ENCODE results near the gene SPRN. TPM values are rescaled to one million over a fixed set of nuclear protein-coding genes. Genes with fewer than 3 reads are reported as not detected.
"Not testable (repeated sequence)": the region's sequence is repeated elsewhere in the genome, so short reads cannot be mapped to it uniquely, and the experiment has no call there.

SPRN gene
- total RNA-seq, 2 experiments from 2014 or later = not detected

DNA sequence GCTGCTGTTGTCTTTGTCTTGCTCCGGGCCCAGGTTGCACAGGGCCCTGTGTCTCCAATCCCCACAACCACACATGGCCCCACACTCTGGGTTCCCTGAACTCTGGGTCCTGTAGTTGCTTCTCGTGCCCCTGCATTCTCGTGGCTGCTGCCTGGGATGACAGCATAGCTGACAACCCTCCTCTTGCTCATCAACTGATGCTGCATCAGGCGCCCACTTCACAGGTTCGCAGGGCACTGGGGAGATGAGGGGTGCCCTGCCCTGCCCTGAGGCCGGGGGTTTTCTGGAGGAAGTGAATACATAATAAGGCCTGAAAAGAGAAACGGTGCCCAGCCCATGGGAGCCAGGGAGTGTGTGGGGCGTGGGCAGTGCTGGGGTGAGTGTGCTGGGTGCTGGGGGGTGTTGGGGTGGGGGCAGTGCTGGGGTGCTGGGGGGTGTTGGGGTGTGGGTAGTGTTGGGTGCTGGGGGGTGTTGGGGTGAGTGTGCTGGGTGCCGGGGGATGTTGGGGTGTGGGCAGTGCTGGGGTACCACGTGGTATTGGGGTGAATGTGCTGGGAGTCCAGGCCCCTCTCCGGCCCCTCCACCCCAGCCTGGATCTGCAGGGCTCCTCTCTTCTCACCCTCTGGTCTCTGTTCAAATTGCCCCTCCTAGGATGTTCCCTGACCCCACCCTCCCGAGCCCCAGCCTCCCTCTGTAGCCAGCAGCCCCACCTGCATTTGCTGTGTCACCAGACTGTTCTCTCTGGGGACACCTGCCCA lies 32.5 kb downstream of the SPRN start:
- Mint-ChIP-seq H3K4me1 (ENCODE audit: low read depth) (peaks cover 53% of the 10 kb centered on the region), H3K27me3 (no peaks in the 10 kb centered on the region), H3K4me3 (no peak overlapping the region), H3K36me3 (peaks cover 10% of the 10 kb centered on the region), H3K27ac (peak overlapping the region; percentile 96), H3K9me3 (no peaks in the 10 kb centered on the region)
- POLR2A ChIA-PET = no interaction called here
- CTCF ChIA-PET = interaction anchor here (1.0 to 3.3 kb wide), 3 partner anchors 62 to 84 kb away, joined by 4 to 17 read pairs (median 6); no protein-coding TSS in a partner anchor
- DNase-seq = peak; percentile 73
- intact Hi-C loops (cut with micrococcal nuclease) = loop anchor here (2.0 to 5.0 kb wide), 4 partner anchors 35 to 945 kb away; partner anchors contain the start of genes FUOM, TUBGCP2 and ZNF511

DNA sequence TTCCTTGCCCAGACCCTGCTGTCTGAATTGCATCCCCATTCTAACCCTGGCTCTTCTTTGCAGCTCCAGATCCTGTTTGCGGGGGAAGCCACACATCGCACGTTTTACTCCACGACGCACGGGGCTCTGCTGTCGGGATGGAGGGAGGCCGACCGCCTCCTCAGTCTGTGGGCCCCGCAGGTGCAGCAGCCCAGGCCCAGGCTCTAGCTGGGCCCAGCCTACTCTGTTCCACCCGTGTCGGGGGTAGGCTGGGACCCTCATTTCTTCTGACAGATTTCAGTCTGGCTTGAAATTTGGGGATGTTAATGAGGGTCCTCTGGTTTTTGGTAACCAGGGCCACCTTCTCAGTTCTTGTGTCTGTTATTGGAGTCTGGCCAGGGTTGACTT lies 33.2 kb downstream of the SPRN start:
- POLR2A ChIA-PET = interaction anchor here (0.8 to 2.8 kb wide), 2 partner anchors 13 to 18 kb away, joined by 3 to 10 read pairs; partner anchors contain the start of gene ECHS1
- CTCF ChIA-PET = interaction anchor here (0.8 to 3.3 kb wide), 3 partner anchors 13 to 84 kb away, joined by 3 to 17 read pairs (median 4); no protein-coding TSS in a partner anchor
- peak overlapping the region; percentile 96 for H3K27ac Mint-ChIP-seq
- intact Hi-C loops (cut with micrococcal nuclease) = loop anchor here (2.0 to 5.0 kb wide), 4 partner anchors 34 to 944 kb away; partner anchors contain the start of genes FUOM, TUBGCP2 and ZNF511
- H3K27me3 Mint-ChIP-seq = no peaks in the 10 kb centered on the region
- peaks cover 50% of the 10 kb centered on the region for H3K4me1 Mint-ChIP-seq (ENCODE audit: low read depth)
- peak overlapping the region; percentile 39 for H3K4me3 Mint-ChIP-seq
- H3K9me3 Mint-ChIP-seq = no peaks in the 10 kb centered on the region
- no peak for DNase-seq
- H3K36me3 Mint-ChIP-seq = peaks cover 7% of the 10 kb centered on the region

GRCh38 chr10:133390597-133391248 lies 33.7 kb downstream of the SPRN start:
- Mint-ChIP-seq H3K36me3 (peaks cover 9% of the 10 kb centered on the region), H3K9me3 (no peaks in the 10 kb centered on the region), H3K27me3 (no peaks in the 10 kb centered on the region), H3K27ac (peak overlapping the region; percentile 96), H3K4me1 (ENCODE audit: low read depth) (peaks cover 47% of the 10 kb centered on the region), H3K4me3 (peak overlapping the region; percentile 65)
- POLR2A ChIA-PET = interaction anchor here (0.8 to 2.8 kb wide), 3 partner anchors 12 to 131 kb away, joined by 3 to 10 read pairs (median 3); partner anchors contain the start of gene ECHS1
- intact Hi-C loops (cut with micrococcal nuclease) = loop anchor here (2.0 to 5.0 kb wide), 4 partner anchors 33 to 943 kb away; partner anchors contain the start of genes FUOM, TUBGCP2 and ZNF511
- peak; percentile 44 for DNase-seq
- CTCF ChIA-PET = interaction anchor here (0.8 to 3.3 kb wide), 5 partner anchors 13 to 129 kb away, joined by 3 to 17 read pairs (median 4); no protein-coding TSS in a partner anchor

- Mint-ChIP-seq H3K4me3 (peak overlapping the region; percentile 65), H3K27ac (peak overlapping the region; percentile 89), H3K36me3 (peaks cover 6% of the 10 kb centered on the region), H3K27me3 (no peaks in the 10 kb centered on the region), H3K4me1 (ENCODE audit: low read depth) (peaks cover 38% of the 10 kb centered on the region), H3K9me3 (no peaks in the 10 kb centered on the region)
- peak; percentile 74 for DNase-seq
- intact Hi-C loops (cut with micrococcal nuclease) = loop anchor here (1.0 to 2.0 kb wide), 3 partner anchors 10 to 114 kb away; partner anchors contain the start of gene PAOX
- POLR2A ChIA-PET = interaction anchor here (1.7 to 2.8 kb wide), 2 partner anchors 16 to 31 kb away, joined by 5 to 10 read pairs; partner anchors contain the start of genes ECHS1 and FUOM
- CTCF ChIA-PET = interaction anchor here (1.3 to 3.3 kb wide), 3 partner anchors 60 to 131 kb away, joined by 3 to 17 read pairs (median 5); no protein-coding TSS in a partner anchor
These were observed 35.2 kb downstream of the SPRN start for GRCh38 chr10:133388973-133389818.

DNA sequence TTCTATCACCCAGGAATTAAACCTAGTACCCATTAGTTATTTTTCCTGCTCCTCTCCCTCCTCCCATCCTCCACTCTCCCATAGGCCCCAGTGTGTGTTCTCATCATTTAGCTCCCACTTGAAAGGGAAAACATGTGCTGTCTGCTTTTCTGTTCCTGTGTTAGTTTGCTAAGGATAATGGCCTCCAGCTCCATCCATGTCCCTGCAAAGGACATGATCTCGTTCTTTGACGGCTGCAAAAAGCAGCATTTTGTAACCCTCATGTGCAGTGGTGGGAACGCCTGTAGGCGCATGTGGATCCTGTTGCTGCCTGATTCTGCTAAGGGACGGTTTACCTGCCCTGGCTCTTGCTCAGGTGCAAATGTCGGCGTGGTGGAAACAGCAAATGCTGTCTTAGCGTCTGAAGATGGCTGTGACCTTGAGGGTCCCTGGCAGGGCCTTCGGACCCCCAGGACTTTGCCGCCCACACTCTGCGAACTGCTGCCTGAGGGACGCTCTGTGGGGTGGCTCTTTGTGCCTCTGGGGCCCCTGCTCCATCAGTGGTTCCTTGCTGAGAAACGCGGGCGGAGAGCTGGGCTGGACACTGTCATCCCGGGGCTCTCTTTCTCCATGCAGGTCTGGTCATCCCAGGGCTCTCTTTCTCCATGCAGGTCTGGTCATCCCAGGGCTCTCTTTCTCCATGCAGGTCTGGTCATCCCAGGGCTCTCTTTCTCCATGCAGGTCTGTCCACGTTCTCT lies 36.0 kb downstream of the SPRN start:
- no peaks in the 10 kb centered on the region for H3K27me3 Mint-ChIP-seq
- peaks cover 36% of the 10 kb centered on the region for H3K4me1 Mint-ChIP-seq (ENCODE audit: low read depth)
- peak; percentile 7 for DNase-seq
- H3K27ac Mint-ChIP-seq = peak overlapping the region; percentile 89
- H3K9me3 Mint-ChIP-seq = no peaks in the 10 kb centered on the region
- intact Hi-C loops (cut with micrococcal nuclease) = loop anchor here (2.0 kb wide), 1 partner anchor 60 kb away; no protein-coding TSS in a partner anchor
- ChIA-PET CTCF (interaction anchor here (1.7 to 3.3 kb wide), 2 partner anchors 59 kb away, joined by 3 to 17 read pairs; no protein-coding TSS in a partner anchor), POLR2A (interaction anchor here (1.7 to 2.8 kb wide), 2 partner anchors 15 to 31 kb away, joined by 5 to 10 read pairs; partner anchors contain the start of genes ECHS1 and FUOM)
- H3K4me3 Mint-ChIP-seq = peak overlapping the region; percentile 65
- peaks cover 8% of the 10 kb centered on the region for H3K36me3 Mint-ChIP-seq

- H3K4me1 Mint-ChIP-seq (ENCODE audit: low read depth) = peaks cover 35% of the 10 kb centered on the region
- CTCF ChIA-PET = interaction anchor here (1.7 kb wide), 1 partner anchor 57 kb away, joined by 3 read pairs; no protein-coding TSS in a partner anchor
- POLR2A ChIA-PET; H3K27me3 Mint-ChIP-seq; H3K36me3 Mint-ChIP-seq; DNase-seq; intact Hi-C loops (cut with micrococcal nuclease); H3K4me3 Mint-ChIP-seq; H3K9me3 Mint-ChIP-seq; H3K27ac Mint-ChIP-seq: not testable (repeated sequence)
These were observed 37.5 kb downstream of the SPRN start for GRCh38 chr10:133386951-133387350.

GRCh38 chr10:133385214-133385613 lies 39.2 kb downstream of the SPRN start:
- H3K9me3 Mint-ChIP-seq = no peaks in the 10 kb centered on the region
- CTCF ChIA-PET = no interaction called here
- H3K36me3 Mint-ChIP-seq = peaks cover 8% of the 10 kb centered on the region
- POLR2A ChIA-PET = no interaction called here
- DNase-seq = no peak
- no peak overlapping the region for H3K27ac Mint-ChIP-seq
- no peaks in the 10 kb centered on the region for H3K27me3 Mint-ChIP-seq
- H3K4me3 Mint-ChIP-seq = no peak overlapping the region
- peaks cover 18% of the 10 kb centered on the region for H3K4me1 Mint-ChIP-seq (ENCODE audit: low read depth)
- intact Hi-C loops (cut with micrococcal nuclease) = no loop called here

- Mint-ChIP-seq H3K4me1 (ENCODE audit: low read depth) (peaks cover 11% of the 10 kb centered on the region), H3K36me3 (peaks cover 8% of the 10 kb centered on the region), H3K9me3 (no peaks in the 10 kb centered on the region), H3K4me3 (no peak overlapping the region), H3K27ac (no peak overlapping the region), H3K27me3 (no peaks in the 10 kb centered on the region)
- intact Hi-C loops (cut with micrococcal nuclease) = no loop called here
- DNase-seq = no peak
- ChIA-PET CTCF (no interaction called here), POLR2A (no interaction called here)
These were observed 40.4 kb downstream of the SPRN start for GRCh38 chr10:133384071-133384470.

GRCh38 chr10:133383551-133383950 lies 40.9 kb downstream of the SPRN start:
- intact Hi-C loops (cut with micrococcal nuclease) = no loop called here
- CTCF ChIA-PET = no interaction called here
- POLR2A ChIA-PET = no interaction called here

GRCh38 chr10:133381036-133381435 lies 43.4 kb downstream of the SPRN start:
- H3K4me3 Mint-ChIP-seq = no peak overlapping the region
- DNase-seq = no peak
- no peaks in the 10 kb centered on the region for H3K27me3 Mint-ChIP-seq
- no peak overlapping the region for H3K27ac Mint-ChIP-seq
- ChIA-PET POLR2A (no interaction called here), CTCF (interaction anchor here (1.9 kb wide), 1 partner anchor 51 kb away, joined by 6 read pairs; no protein-coding TSS in a partner anchor)
- intact Hi-C loops (cut with micrococcal nuclease) = no loop called here
- H3K9me3 Mint-ChIP-seq = no peaks in the 10 kb centered on the region
- no peaks in the 10 kb centered on the region for H3K4me1 Mint-ChIP-seq (ENCODE audit: low read depth)
- H3K36me3 Mint-ChIP-seq = peaks cover 6% of the 10 kb centered on the region

More at GRCh38 chr10:133383551-133383950, 40.9 kb downstream of the SPRN start:
- Mint-ChIP-seq H3K4me1 (ENCODE audit: low read depth) (peaks cover 6% of the 10 kb centered on the region), H3K36me3 (peaks cover 8% of the 10 kb centered on the region), H3K9me3 (no peaks in the 10 kb centered on the region), H3K4me3 (no peak overlapping the region), H3K27ac (no peak overlapping the region), H3K27me3 (no peaks in the 10 kb centered on the region)
- DNase-seq = no peak

Measured in activated CD4-positive, alpha-beta memory T cell treated with anti-CD3 and anti-CD28 coated beads for 36 hours (primary cell).